ENCODE data around the gene CAPN7.
A peak's percentile ranks its signal among the peaks of the same experiment; 100 is the strongest.

Gene CAPN7

DNA sequence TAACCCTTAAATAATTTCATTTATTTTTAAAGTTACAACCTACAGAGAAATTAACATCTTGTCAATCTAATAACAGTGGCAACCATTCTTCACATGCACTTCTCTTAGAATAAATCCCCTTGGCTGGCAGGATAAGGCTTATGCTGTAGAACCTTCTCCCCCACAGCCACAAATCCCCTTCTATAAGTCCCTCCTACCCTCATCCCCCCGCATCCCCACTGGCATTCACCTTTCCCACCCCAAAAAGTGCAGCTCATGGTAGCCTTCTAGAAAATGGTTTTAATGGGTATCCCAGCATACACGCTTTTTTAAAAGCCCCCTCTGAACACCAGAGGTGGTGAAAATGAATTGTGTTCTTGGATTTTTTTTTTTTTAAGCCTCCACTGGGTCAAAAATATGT is 49.2 kb downstream of the CAPN7 start:
- DNase-seq: no peak

DNA sequence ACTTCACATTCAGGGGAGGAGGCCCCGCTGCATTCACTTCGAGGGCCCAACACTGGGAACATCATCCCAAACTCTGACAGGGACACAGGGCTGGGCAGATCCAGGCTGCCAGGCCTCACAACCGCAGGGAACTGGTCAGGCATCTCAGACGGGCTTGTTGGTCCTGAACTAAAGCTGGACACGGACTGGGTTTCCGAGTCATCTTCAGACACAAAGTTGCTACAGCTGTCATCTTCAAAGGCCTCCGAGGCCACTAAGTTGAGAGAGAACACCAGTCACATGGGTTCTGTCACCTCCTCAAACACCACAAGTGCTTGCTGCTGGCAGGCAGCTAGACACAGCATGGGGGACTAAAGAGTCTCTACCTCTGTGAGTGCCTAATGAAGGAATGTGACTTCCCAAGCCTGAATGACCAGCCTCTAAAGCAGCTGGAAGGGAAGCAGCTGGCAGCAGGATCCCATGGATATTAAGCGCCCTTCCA is 50.9 kb downstream of the CAPN7 start:
- no peak for DNase-seq

DNA sequence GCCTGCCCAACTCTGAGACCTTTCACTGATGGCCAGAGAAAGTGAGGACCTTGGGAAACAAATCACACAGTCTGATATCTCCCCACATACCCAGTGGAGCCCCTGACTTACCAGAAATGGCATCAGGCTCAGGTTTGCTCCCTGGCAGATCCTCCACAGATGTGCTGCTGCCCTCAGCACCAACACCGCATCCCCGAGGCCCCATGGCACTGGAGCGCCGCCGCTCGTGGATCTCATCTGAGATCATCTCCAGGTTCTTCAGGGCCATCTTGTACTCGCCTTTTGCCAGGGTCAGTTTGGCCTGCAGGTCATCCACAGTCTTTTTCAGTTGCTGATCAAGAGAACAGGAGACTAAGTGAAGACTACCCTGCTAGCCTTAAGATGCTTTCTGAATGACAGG is 52.7 kb downstream of the CAPN7 start:
- DNase-seq: no peak

DNA sequence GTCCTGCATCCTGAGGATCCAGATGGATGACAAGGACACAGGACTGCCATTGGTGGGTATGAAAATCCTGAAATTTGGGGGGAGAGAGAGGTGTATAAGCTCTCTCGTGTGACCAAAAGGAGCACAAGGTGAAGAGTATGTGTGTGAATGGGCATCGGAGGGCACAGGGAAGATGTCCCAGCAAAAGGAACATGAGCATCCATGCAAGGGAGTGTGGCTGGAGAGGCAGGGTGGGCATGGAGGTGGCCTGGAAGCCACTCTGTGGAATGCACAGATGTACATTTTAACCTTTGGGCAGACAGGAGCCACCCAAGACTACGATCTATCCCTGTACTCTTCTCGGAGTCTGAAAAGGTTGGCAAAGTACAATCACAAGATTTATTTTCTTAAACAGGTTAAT is 54.5 kb downstream of the CAPN7 start:
- DNase-seq: no peak

DNA sequence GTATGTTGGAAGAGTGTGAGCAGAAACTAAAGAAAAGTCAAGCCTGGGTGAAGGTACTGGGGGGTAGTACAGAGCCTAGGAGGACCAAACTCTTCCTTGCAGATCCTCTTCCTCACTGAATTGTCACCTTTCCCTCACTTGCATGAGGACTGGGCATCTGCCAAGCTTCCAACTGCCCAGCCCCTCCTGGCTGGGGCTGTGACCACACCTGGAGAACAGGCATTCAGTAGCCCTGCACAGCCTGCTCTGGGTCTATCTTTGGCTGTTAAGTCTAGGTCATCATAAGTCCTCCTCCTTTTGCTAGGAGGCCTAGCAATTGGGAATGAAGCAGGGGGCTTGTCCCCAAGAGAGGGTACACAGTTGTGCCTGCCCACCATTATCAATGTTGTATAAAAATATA is 55.2 kb downstream of the CAPN7 start:
- DNase-seq: no peak

DNA sequence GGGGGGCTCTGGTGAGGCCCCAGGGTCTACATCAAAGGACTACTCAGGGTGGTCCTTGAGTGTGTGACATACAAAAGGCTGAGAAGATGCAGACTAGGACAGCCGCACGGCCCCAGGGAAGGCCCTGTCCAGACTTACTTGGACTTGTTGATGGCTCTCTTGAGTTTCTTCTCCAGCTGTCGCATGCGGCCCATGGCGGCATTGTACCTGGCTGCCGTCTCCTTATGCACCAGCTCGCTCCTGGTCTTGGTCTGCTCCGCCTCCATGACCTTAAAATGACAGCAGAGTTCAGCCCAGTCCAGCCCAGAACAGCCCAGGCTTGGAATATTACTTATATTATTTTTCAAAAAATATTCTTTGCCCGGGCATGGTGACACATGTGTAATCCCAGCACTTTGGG is 56.0 kb downstream of the CAPN7 start:
- DNase-seq: no peak

DNA sequence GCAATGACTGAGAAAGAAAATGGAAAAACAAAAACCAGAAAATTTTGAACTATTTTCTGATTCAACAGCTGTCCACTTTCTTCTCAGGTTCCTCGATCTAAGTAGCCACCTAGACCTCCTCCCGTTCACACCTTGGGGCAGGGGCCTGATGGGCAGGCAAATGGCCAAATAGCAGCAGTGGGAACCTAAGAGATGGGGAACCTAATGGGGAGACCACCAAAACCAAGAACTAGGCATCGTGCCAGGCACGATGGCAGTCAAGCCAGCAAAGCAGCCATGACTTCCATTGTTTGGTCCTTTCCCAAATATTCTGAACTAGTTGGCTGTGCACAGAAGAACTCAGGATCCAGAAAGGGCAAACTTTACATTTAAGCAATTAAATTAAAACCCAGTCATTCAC is 57.1 kb downstream of the CAPN7 start:
- no peak for DNase-seq

DNA sequence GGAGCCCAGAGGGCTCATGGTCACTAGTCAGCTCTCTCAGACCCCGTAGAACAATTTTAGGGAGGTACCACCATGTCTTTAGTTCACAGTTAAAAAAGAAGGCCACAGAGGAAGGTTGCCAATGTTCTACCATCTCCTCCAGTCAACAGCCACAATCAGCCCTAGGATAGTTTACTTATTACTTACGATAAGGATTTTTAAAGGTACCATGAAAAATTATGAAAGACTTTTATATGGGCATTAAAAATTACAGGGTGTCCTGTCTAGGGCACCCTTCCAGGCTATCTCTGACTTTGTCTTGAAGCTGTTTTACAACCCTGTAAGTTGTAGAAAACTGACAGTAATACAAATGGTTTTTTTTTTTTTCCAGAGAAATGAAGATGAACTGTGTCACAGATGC is 57.9 kb downstream of the CAPN7 start:
- no peak for DNase-seq

DNA sequence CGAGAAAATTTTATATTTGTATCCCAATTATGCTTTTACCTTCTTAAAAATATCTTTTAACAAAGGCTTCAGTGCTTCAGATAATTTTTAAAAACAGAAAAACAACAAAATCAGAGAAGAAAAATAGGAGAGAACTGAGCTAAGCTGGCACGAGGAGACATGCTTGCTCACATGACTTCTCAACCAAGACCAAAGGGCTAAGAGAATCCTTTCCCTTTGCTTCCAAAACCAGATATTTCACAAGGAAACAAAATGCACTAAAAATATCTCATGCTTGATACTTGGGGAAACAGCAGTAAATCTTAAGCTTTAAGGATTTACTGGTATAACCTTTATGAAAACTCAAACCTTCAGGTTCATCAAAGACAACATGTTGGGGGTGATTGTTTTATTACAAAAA is 58.4 kb downstream of the CAPN7 start:
- no peak for DNase-seq

DNA sequence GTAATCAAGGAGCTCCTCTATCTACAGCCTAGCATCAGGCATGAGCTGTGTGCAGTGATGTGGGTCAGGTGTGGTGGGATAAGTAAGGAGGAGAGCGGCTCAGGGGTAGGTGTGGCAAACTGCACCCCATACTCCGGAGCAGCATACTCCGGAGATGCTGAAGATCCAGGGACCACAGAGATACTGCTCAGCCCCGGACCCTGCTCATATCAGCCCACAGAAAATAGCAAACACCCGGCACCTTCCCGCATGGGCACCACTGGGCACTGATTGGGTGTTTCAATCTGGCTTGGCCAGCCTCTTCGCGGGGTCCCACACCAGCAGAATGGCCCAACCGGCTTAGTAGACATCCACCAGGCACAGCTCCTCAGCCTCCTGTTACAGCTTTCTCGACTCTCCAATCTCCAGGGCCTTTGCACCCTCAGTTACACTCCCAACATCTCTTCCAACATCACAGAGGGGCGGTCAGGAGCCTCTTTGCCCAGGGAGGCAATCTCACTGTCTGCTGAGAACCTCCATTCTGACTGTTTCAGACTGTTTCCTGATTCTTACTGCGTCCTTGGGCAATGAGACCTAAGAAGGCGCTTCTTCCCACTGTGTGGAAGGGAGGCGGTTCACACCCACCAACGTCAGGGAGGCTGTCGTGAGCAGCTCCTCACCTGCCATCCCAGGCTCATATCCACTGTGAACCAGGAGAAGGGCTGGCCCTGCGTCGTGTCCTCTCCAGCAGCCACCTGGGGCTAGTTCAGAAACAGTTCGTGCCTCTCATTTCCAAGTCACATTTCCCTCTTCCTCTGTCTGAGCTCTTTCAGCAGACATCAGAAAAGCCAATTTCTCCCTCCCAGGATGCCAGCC is 59.8 kb downstream of the CAPN7 start:
- no peak for DNase-seq

DNA sequence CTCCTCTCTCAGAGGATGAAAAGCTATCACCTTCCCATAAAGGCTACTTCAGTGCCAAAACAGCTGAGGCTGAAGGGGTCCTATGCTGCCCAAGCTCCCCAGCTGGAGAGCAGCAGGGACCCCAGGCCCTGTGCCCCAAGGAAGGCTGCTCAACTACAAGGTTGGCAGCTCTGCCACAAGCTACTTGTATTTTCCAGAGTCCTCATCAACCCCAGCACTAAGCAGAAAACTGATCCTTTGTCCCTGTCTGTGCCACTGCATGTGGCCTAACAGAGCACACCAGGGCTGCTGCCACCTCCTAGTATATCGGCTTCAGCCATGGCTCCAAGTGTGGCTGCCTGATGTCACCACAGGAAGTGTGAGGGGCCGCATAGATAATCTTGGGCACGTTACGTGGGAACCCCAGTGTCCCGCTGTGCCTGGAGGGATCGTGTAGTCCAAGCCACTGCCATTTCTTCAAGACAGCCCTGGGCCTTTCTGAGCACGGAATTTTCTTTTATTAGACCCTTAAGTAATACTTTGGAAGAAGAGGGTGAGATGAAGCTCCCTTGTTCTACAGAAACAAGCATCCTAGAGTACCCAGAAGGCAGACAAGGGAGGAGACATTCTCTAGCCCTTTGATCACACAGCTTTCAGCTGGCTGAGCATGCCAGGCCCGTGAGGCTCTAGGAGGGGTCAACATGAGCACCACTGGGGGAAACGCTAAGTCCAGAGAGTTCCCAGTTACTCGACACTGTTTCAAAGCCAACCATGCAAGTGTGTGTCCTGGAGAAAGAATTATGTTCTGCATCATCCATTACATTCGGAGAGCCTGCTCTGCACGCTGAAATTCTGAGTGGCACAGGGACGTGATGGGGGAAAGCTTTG is 60.7 kb downstream of the CAPN7 start:
- DNase-seq: no peak

DNA sequence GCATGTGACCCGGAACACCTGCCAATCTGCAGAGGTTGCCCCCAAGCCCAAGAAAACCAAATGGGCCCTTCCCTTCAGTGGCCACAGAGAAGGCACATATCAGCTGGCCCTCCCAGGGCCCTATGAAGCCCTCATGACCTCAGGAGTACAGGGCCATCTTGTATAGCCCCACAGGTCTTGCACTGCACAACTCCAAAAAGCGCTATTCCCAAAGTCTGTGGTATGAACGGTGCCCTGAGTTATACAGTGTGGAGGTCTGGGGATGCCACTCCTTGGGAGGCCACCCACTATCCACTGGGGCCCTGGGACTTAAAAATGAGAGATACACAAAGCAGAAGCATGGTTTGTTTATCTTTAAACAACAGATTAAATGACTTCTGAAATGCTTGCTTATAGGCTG is 61.5 kb downstream of the CAPN7 start:
- DNase-seq: no peak

DNA sequence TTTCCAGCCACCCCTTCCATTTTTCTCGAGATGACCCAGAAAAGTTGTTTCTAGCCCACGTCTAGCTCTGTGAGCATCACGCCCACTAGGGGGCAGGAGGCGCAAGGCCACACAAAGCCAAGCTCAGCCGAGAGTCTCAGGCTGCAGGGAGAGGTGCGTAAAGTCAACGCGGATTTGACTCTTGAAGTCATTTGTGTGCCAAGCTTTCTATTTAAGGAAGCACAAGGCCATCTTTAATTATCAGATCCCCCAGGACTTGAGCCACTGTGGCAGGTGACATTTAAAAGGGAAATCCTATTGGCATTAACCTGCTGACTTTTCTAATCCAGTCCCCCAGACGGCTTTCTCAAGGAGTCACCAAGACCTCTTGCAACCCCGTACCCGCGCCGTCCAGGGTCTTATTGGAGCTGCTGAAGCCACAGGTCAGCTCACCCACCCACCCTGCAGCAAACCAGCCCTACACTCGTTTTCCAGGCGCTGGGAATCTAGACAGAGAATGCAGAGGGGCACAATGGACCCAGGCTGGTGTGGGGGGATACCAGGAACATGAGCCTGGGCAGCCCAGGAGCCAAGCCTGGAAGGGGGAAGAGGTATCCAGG is 62.1 kb downstream of the CAPN7 start:
- peak; percentile 61 for DNase-seq

DNA sequence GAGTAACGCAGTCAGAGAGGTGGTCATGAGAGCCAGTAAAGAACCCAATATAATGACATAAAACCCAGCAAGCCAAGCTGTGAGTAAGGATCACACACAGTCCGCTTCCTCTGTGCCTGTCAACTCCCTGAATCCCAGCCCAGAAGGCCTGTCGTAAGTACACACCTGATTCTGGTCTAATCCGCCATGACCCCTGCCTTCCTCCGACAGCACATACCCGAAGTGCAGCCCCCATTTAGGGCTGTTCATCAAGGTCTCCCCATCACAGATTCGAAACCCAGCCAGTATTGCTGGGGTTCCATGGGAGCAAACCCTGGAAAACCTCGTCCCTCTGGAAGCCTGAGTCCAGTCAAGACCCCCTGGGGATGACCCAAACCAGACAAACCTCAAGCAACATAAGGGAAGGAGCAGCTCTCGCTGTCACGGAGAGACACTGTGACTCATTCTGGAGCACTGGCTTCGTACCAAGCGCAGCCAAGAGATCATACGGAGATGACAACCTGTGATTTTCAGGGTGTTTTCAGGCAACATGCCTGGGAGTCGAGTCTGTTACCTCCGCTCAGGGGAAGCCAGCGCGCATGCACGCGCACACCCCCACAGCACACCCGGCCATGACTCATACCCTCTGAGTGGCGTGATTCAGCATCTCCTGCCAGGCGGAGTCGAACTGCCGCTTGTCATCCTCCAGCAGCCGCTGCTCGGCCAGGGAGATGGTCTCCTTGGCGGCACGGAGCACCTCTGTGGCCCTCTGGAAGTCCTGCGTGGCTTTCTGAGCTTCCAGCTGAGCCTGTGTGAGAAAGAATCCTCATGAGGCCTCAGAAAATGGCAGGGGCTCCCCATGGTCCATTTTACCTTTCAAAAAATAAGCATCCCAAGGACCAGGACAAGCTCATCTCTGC is 63.3 kb downstream of the CAPN7 start:
- peak; percentile 19 for DNase-seq

DNA sequence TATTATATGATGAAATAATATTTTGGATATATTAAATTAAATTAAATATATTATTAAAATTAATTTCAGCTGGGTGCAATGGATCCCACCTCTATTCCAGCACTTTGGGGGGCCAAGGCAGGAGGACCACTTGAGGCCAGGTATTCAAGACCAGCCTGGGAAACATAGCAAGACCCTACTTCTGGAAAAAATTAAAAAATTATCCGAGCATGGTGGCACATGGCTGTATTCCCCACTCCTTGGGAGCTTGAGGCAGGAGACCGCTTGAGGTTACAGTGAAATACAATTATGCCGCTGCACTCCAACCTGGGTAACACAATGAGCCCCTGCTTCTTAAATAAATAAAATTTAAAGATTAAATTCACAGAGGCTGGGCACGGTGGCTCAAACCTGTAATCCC is 65.0 kb downstream of the CAPN7 start:
- no peak for DNase-seq

DNA sequence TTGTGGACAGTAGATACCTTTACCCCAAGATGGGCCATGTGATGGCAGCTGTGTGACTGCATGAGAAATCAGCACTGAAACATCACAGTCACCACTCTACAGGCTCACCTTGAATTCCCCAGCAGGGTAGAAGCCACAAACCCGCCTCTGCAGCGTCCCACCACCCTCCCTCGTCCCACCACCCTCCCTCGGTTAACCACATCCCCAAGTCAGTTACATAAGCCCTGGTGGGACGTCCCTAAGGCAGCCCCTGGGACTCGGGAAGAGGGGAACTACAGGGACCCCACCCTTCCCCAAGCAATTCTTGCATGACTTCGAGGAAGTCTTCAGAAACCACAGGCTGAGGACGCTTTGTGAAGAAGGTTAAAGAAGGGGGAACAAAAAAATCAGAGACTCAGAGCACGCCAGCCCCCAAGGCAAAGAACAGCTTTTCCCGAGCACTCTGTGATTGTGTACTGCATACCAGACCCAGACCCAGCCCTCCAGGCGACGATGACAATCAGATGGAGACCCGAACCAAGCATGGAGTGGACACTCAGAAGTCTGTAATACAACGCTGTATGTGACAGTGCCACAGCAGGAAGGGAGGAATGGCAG is 65.8 kb downstream of the CAPN7 start:
- peak; percentile 68 for DNase-seq

DNA sequence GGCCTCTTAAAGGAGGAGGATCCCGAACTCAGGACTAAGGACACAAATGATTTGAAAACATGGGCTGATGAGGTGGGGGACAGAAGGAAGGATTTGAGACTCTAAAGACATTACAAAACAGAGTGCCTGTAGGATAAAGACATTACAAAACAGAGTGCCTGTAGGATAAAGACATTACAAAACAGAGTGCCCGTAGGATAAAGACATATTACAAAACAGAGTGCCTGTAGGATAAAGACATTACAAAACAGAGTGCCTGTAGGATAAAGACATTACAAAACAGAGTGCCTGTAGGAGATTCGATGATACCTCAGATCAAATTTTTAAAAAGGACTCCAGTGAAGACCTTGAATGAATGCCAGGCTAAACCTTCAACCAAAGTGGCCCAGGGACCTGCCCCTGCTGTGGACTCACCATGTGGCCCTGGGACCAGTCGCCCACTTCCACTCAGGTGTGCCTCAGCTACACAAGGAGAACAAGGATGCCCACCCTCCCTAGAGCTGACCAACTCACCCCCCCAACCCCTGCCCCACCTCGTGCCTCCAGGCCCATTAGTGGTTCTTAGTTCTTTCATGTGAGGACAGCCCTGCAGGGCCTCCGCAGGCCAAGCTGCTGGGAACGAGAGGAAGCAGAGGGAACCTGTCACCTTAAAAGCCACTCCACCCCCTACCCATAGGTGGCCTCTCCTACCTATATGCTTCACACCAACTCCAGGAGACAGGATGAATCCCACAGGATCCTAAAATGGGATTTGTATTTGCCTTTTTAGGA is 66.6 kb downstream of the CAPN7 start:
- DNase-seq: peak; percentile 16

DNA sequence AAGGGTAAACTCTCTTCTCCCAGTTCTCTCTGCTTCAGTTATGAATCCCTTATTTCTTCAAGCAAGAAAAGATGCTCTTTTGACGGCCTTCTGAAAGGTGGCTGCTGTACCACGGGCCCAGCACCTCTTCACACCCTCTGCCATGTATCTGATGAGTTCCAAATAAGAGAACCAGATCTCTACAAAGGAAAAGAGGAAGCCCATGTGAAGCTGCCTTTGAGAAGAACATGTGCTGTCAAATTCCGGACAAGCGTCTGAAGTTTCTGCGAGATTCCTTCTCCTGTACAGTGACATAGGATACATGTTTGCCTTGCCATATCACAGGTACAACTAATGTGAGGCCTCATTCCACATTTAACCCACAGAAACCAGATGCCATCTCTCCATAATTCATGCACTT is 67.2 kb downstream of the CAPN7 start:
- no peak for DNase-seq

DNA sequence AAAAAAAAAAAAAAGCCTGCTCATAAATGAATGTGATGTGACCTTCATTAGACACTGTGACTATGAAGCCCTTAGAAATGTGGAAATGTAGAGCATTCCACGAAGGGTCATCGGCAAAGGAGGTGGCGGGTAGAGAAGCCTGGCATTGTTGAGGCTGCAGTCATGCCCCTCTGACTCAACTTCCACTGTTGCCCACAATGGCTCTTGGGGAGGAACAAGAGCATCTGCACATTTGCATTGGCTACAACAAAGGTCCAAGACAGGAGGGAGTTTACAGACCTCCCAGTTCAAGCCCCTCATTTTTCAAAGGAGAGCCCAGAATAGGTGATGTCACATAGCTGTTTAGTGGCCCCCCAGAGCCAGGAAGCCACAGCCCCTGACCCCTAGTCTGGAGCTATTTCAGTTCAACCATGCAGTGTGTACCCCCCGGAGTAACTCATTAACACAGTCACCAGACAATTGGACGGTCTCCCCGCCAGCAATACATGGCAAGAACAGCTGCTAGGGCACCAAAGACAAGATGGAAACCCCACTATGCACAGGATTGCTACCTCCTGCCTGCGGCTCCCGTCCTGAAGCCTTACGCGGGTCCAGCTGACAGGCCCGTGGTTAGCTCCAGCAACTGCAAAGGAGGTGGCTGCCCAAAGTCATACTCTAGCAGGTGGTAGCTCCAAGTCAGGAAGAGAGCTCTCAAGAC is 70.1 kb downstream of the CAPN7 start:
- no peak for DNase-seq

DNA sequence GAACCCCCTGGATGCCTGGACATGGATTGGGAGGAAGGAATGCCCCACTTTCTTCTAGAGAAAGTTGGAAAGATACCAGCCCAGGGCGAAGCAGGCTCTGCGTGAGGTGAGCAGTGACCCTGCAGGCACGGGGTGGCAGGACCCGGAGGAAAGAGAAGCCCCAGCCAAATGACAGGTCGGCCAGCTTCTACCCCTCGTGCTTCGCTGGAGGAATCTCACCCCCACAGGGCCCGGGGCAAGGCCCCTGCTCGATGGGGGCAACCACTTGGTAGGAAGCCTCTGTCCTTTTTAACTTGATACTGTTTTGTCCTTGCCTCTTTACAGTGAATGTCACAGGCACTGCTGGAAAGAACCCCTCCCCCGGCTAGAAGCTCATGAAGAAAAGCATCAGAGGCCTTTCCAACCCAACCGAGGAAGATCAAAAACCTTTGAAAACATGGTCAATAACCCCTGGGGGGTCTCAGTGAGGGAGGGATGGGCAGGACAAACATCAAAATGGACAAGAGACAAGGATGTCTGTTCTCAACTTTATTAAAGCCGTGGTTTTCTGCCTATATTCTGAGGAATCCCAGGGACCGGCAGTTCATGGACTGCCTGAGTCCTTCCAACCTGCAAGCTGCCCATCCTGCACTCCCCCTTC is 71.9 kb downstream of the CAPN7 start:
- DNase-seq: no peak
